HL-60 (cell line): ENCODE results near the gene FOXP4.

Source experiments
- DNase-seq, 2 experiments: peaks; one replicate each; pipeline ENCODE4 v3.0.0-alpha.2; 2010 to 2020; ENCODE audit warnings: low read depth in 1 of 2, low spot score in 1 of 2
- H3K27ac ChIP-seq: fragments of 250-450 bp; sonication (Bioruptor Pico); replicated peaks from 2 replicates; pipeline ENCODE4 v1.5.1; 2020; ENCODE audit warnings: mild to moderate bottlenecking, moderate library complexity
- H3K27me3 ChIP-seq: fragments of 250-450 bp; sonication (Bioruptor Pico); 2 replicates; pipeline ENCODE4 v1.5.1; 2021; ENCODE audit warnings: mild to moderate bottlenecking, moderate library complexity; ENCODE audit not compliant: insufficient read depth, poor library complexity, severe bottlenecking
- H3K4me3 ChIP-seq: replicated peaks from 2 replicates; pipeline ENCODE4 v1.5.1; 2011; ENCODE audit warnings: mild to moderate bottlenecking, control low read depth, low read length; ENCODE audit not compliant: insufficient read depth
- CTCF ChIP-seq: IDR thresholded peaks from one replicate; pipeline ENCODE4 v1.5.1; 2011; ENCODE audit warnings: low read length, control low read depth, inconsistent platforms; ENCODE audit not compliant: insufficient read depth
- GABPA ChIP-seq: IDR thresholded peaks from 2 replicates; pipeline ENCODE4 v1.6.1; 2012; ENCODE audit warnings: low read depth
- POLR2AphosphoS5 ChIP-seq: IDR thresholded peaks from 2 replicates; pipeline ENCODE4 v1.6.1; 2012; ENCODE audit warnings: low read depth
- REST ChIP-seq: IDR thresholded peaks from 2 replicates; pipeline ENCODE4 v1.6.1; 2012; ENCODE audit warnings: low read depth; ENCODE audit not compliant: insufficient replicate concordance
- SPI1 ChIP-seq: IDR thresholded peaks from 2 replicates; pipeline ENCODE4 v1.6.1; 2012; ENCODE audit warnings: low read depth, mild to moderate bottlenecking, borderline replicate concordance

Gene FOXP4

GRCh38 chr6:41511443-41512060 is 34.6 kb upstream of the FOXP4 start:
- TF ChIP-seq SPI1 (no peak), POLR2AphosphoS5 (no peak), REST (no peak), GABPA (no peak), CTCF (no peak)
- no peak overlapping the region for H3K27ac ChIP-seq
- peaks cover 6% of the 10 kb centered on the region for H3K27me3 ChIP-seq
- no peak for DNase-seq
- no peak overlapping the region for H3K4me3 ChIP-seq

- Histone ChIP-seq H3K4me3 (no peak overlapping the region), H3K27me3 (peaks cover 2% of the 10 kb centered on the region), H3K27ac (no peak overlapping the region)
- TF ChIP-seq SPI1 (no peak), REST (no peak), CTCF (no peak), POLR2AphosphoS5 (no peak), GABPA (no peak)
- DNase-seq = no peak
Measured at GRCh38 chr6:41512146-41512701, 34.0 kb upstream of the FOXP4 start.

GRCh38 chr6:41515995-41516394 is 30.2 kb upstream of the FOXP4 start:
- no peak for TF ChIP-seq REST
- TF ChIP-seq POLR2AphosphoS5 = no peak
- no peak for TF ChIP-seq CTCF
- TF ChIP-seq SPI1 = no peak
- TF ChIP-seq GABPA = no peak
- no peak for DNase-seq
- H3K4me3 ChIP-seq = no peak overlapping the region

More at GRCh38 chr6:41515995-41516394, 30.2 kb upstream of the FOXP4 start:
- Histone ChIP-seq H3K27me3 (no peaks in the 10 kb centered on the region), H3K27ac (no peak overlapping the region)
